H9 (cell line): ENCODE measurements around the gene TMEM154. TPM values are rescaled to one million over a fixed set of nuclear protein-coding genes. Genes with fewer than 3 reads are reported as not detected.
A peak's percentile ranks its signal among the peaks of the same experiment; 100 is the strongest.

Experiments used
- DNase-seq: peaks from one replicate; pipeline ENCODE4 v3.0.0-alpha.2; 2017
- H2AFZ ChIP-seq: one replicate; pipeline ENCODE4 v1.6.1; 2013; ENCODE audit warnings: mild to moderate bottlenecking, low read length, control low read depth, moderate library complexity
- H2AK5ac ChIP-seq: 2 replicates; pipeline ENCODE4 v1.6.1; 2013; ENCODE audit warnings: low read length, control low read depth, mixed read lengths; ENCODE audit not compliant: insufficient read length
- H2BK120ac ChIP-seq: one replicate; pipeline ENCODE4 v1.6.1; 2013; ENCODE audit warnings: low read depth, mild to moderate bottlenecking, low read length, control low read depth, inconsistent platforms; ENCODE audit not compliant: poor library complexity, severe bottlenecking
- H2BK12ac ChIP-seq: 2 replicates; pipeline ENCODE4 v1.6.1; 2013; ENCODE audit warnings: low read length, control low read depth, mixed read lengths, low read depth; ENCODE audit not compliant: insufficient read length
- H2BK15ac ChIP-seq: 2 replicates; pipeline ENCODE4 v1.6.1; 2013; ENCODE audit warnings: low read depth, low read length, control low read depth
- H2BK20ac ChIP-seq: one replicate; pipeline ENCODE4 v1.6.1; 2013; ENCODE audit warnings: low read depth, mild to moderate bottlenecking, low read length, control low read depth, inconsistent platforms; ENCODE audit not compliant: poor library complexity, severe bottlenecking
- H2BK5ac ChIP-seq: 2 replicates; pipeline ENCODE4 v1.6.1; 2013; ENCODE audit warnings: low read length, control low read depth, mixed read lengths; ENCODE audit not compliant: insufficient read length
- H3K14ac ChIP-seq: 2 replicates; pipeline ENCODE4 v1.6.1; 2013; ENCODE audit warnings: low read length, control low read depth; ENCODE audit not compliant: insufficient read depth
- H3K18ac ChIP-seq: 2 replicates; pipeline ENCODE4 v1.6.1; 2013; ENCODE audit warnings: low read depth, mild to moderate bottlenecking, mixed read lengths, low read length, control low read depth; ENCODE audit not compliant: insufficient read length
- H3K23ac ChIP-seq: 2 replicates; pipeline ENCODE4 v1.6.1; 2013; ENCODE audit warnings: low read length, control low read depth, mixed read lengths, low read depth; ENCODE audit not compliant: insufficient read length
- H3K23me2 ChIP-seq: 2 replicates; pipeline ENCODE4 v1.6.1; 2013; ENCODE audit warnings: low read depth, mild to moderate bottlenecking, mixed read lengths, low read length, control low read depth; ENCODE audit not compliant: insufficient read length, poor library complexity, severe bottlenecking
- H3K27ac ChIP-seq: 2 replicates; pipeline ENCODE4 v1.5.1; 2013; ENCODE audit warnings: low read length, control low read depth, mixed read lengths, low read depth; ENCODE audit not compliant: insufficient read length
- H3K27me3 ChIP-seq: 2 replicates; pipeline ENCODE4 v1.6.1; 2013; ENCODE audit warnings: low read length, control low read depth, inconsistent platforms; ENCODE audit not compliant: insufficient read depth
- H3K4ac ChIP-seq: 2 replicates; pipeline ENCODE4 v1.6.1; 2013; ENCODE audit warnings: low read depth, mild to moderate bottlenecking, control low read depth, inconsistent platforms, low read length, moderate library complexity
- H3K4me1 ChIP-seq: 2 replicates; pipeline ENCODE4 v1.6.1; 2013; ENCODE audit warnings: low read length, control low read depth, inconsistent platforms; ENCODE audit not compliant: insufficient read depth
- H3K4me2 ChIP-seq: 2 replicates; pipeline ENCODE4 v1.6.1; 2013; ENCODE audit warnings: low read length, control low read depth, mixed read lengths; ENCODE audit not compliant: insufficient read length, insufficient read depth
- H3K56ac ChIP-seq: 2 replicates; pipeline ENCODE4 v1.6.1; 2013; ENCODE audit warnings: low read depth, mild to moderate bottlenecking, mixed read lengths, low read length, control low read depth; ENCODE audit not compliant: insufficient read length
- H3K79me1 ChIP-seq: 2 replicates; pipeline ENCODE4 v1.6.1; 2013; ENCODE audit warnings: low read depth, mild to moderate bottlenecking, moderate library complexity, low read length, control low read depth, inconsistent platforms; ENCODE audit not compliant: insufficient read depth, poor library complexity, severe bottlenecking
- H3K79me2 ChIP-seq: 2 replicates; pipeline ENCODE4 v1.6.1; 2013; ENCODE audit warnings: low read length, control low read depth, inconsistent platforms; ENCODE audit not compliant: insufficient read depth
- H3K9ac ChIP-seq: 2 replicates; pipeline ENCODE4 v1.6.1; 2013; ENCODE audit warnings: low read length, control low read depth, mixed read lengths; ENCODE audit not compliant: insufficient read length; ENCODE audit errors: extremely low read depth
- H3K9me3 ChIP-seq: one replicate; pipeline ENCODE4 v1.6.1; 2013; ENCODE audit warnings: low read depth, low read length, inconsistent platforms; ENCODE audit not compliant: control insufficient read depth
- H3T11ph ChIP-seq: one replicate; pipeline ENCODE4 v1.6.1; 2013; ENCODE audit warnings: mild to moderate bottlenecking, low read length, control low read depth, inconsistent platforms
- H4K20me1 ChIP-seq: one replicate; pipeline ENCODE4 v1.6.1; 2013; ENCODE audit not compliant: control insufficient read depth, insufficient read length, insufficient read depth
- H4K5ac ChIP-seq: 2 replicates; pipeline ENCODE4 v1.6.1; 2013; ENCODE audit warnings: low read depth, mild to moderate bottlenecking, mixed read lengths, low read length, control low read depth; ENCODE audit not compliant: insufficient read length
- H4K8ac ChIP-seq: replicated peaks from 2 replicates; pipeline ENCODE4 v1.6.1; 2013; ENCODE audit warnings: low read length, control low read depth, mixed read lengths, low read depth; ENCODE audit not compliant: insufficient read length
- H4K91ac ChIP-seq: 2 replicates; pipeline ENCODE4 v1.6.1; 2013; ENCODE audit warnings: low read depth, mild to moderate bottlenecking, moderate library complexity, mixed read lengths, low read length, control low read depth; ENCODE audit not compliant: insufficient read length
- H3K27ac Mint-ChIP-seq, 3 experiments: 2 replicates in 2 of 3; 3 replicates in 1 of 3; pipeline ENCODE4 v1.8.0; 2020 to 2021; ENCODE audit warnings: mixed read lengths in 3 of 3, mild to moderate bottlenecking in 1 of 3, moderate library complexity in 1 of 3
- H3K27me3 Mint-ChIP-seq: 2 replicates; pipeline ENCODE4 v1.8.0; 2021; ENCODE audit warnings: low read depth, mild to moderate bottlenecking, moderate library complexity, mixed read lengths
- H3K36me3 Mint-ChIP-seq, 3 experiments: 2 replicates in 2 of 3; 3 replicates in 1 of 3; pipeline ENCODE4 v1.8.0; 2020 to 2021; ENCODE audit warnings: low read depth in 3 of 3, mixed read lengths in 3 of 3; ENCODE audit not compliant: insufficient read depth in 1 of 3
- H3K4me1 Mint-ChIP-seq, 2 experiments: 2 replicates each; pipeline ENCODE4 v1.8.0; 2020; ENCODE audit warnings: mixed read lengths in 2 of 2
- H3K4me3 Mint-ChIP-seq, 2 experiments: 2 replicates in 1 of 2; 3 replicates in 1 of 2; pipeline ENCODE4 v1.8.0; 2020 to 2021; ENCODE audit warnings: mild to moderate bottlenecking in 2 of 2, mixed read lengths in 2 of 2, moderate library complexity in 1 of 2
- H3K9me3 Mint-ChIP-seq, 2 experiments: 2 replicates in 1 of 2; 3 replicates in 1 of 2; pipeline ENCODE4 v1.8.0; 2020; ENCODE audit warnings: mild to moderate bottlenecking in 2 of 2, mixed read lengths in 2 of 2, moderate library complexity in 1 of 2
- WGBS: extraction: QIAGEN DNeasy Blood & Tissue Kit; methylation state at CpG from one replicate; pipeline ENCODE4 v1.1.7; 2013; ENCODE audit warnings: missing lambda C conversion rate, low lambda C conversion rate, mixed read lengths; ENCODE audit not compliant: insufficient read length; ENCODE audit errors: extremely low coverage; 5-methylcytosine and 5-hydroxymethylcytosine counted together
- total RNA-seq: library from RNA; stranded (reverse); gene quantifications from 2 replicates; pipeline ENCODE4 v1.2.1, GENCODE V29; 2021
- TF ChIP-seq, protein P1 (sequence below): fragments of 200-600 bp; sonication (generic); conservative IDR thresholded peaks from 3 replicates; pipeline ENCODE4 v1.8.0; 2021; ENCODE audit warnings: antibody characterized with exemption, mild to moderate bottlenecking

The TMEM154 gene
- total RNA-seq, 1 experiment from 2014 or later: 1.7 TPM

DNA sequence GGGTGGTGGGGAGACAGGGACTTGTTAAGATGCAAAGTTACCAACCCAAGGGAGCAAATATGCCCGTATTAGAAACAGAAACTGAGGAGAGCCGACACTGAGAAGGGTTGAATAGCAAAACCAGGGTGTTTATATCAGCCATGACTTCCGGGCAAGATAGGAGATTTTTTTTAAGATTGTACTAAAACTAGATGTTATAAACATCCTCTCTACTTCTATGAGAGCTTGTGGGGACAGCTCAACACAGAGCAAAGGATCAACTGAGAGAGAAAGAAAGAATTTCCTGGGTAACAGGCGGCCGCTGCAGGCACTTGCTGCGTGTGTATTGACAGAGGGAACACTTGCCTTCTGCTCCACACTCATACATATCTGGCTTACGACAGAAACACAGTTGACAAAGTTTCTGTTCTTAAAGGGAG is 94.8 kb downstream of the TMEM154 start:
- Mint-ChIP-seq H3K36me3 (peaks cover 0 to 3% (median 0%) of the 10 kb centered on the region in 3 experiments; a peak in 1 of 7 replicates), H3K9me3 (peaks cover 3 to 6% of the 10 kb centered on the region in 2 experiments; a peak in 3 of 5 replicates), H3K4me1 (no peaks in the 10 kb centered on the region), H3K27ac (0 out of 7 replicates have a peak overlapping the region, but pooled peaks of 1 of the 3 experiments have one; percentile 7), H3K4me3 (no peak overlapping the region), H3K27me3 (no peaks in the 10 kb centered on the region)
- H3K4ac ChIP-seq: no peak overlapping the region
- no peak overlapping the region for H4K5ac ChIP-seq
- no peaks in the 10 kb centered on the region for H3K79me1 ChIP-seq
- no peak overlapping the region for H3K18ac ChIP-seq
- TF ChIP-seq, protein P1, sequence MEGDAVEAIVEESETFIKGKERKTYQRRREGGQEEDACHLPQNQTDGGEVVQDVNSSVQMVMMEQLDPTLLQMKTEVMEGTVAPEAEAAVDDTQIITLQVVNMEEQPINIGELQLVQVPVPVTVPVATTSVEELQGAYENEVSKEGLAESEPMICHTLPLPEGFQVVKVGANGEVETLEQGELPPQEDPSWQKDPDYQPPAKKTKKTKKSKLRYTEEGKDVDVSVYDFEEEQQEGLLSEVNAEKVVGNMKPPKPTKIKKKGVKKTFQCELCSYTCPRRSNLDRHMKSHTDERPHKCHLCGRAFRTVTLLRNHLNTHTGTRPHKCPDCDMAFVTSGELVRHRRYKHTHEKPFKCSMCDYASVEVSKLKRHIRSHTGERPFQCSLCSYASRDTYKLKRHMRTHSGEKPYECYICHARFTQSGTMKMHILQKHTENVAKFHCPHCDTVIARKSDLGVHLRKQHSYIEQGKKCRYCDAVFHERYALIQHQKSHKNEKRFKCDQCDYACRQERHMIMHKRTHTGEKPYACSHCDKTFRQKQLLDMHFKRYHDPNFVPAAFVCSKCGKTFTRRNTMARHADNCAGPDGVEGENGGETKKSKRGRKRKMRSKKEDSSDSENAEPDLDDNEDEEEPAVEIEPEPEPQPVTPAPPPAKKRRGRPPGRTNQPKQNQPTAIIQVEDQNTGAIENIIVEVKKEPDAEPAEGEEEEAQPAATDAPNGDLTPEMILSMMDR: no peak
- H3K23ac ChIP-seq: no peak overlapping the region
- H2BK5ac ChIP-seq: no peak overlapping the region
- no peak overlapping the region for H3K4me2 ChIP-seq
- no peak overlapping the region for H2BK120ac ChIP-seq
- H3T11ph ChIP-seq: no peak overlapping the region
- no peak overlapping the region for H2BK12ac ChIP-seq
- no peak overlapping the region for H2AK5ac ChIP-seq
- DNase-seq: no peak
- H3K23me2 ChIP-seq: no peaks in the 10 kb centered on the region
- H4K8ac ChIP-seq: no peak overlapping the region
- H3K27ac ChIP-seq: no peak overlapping the region
- no peak overlapping the region for H2BK20ac ChIP-seq
- H3K9ac ChIP-seq: no peak overlapping the region
- no peaks in the 10 kb centered on the region for H3K79me2 ChIP-seq
- no peak overlapping the region for H2BK15ac ChIP-seq
- WGBS: no CpG with 5 or more reads among the region's 7 CpGs
- no peaks in the 10 kb centered on the region for H4K20me1 ChIP-seq
- H3K14ac ChIP-seq: no peak overlapping the region
- no peak overlapping the region for H4K91ac ChIP-seq
- H3K9me3 ChIP-seq: no peaks in the 10 kb centered on the region
- no peaks in the 10 kb centered on the region for H3K4me1 ChIP-seq
- no peak overlapping the region for H2AFZ ChIP-seq
- no peak overlapping the region for H3K56ac ChIP-seq
- no peaks in the 10 kb centered on the region for H3K27me3 ChIP-seq
